HG03354 (cell line): ENCODE data around the gene SLC26A11.
"Not testable (repeated sequence)": the region's sequence is repeated elsewhere in the genome, so short reads cannot be mapped to it uniquely, and the experiment has no call there.

Source experiments
- ATAC-seq: cut with Tn5 transposase; IDR thresholded peaks from one replicate; pipeline ENCODE4 v1.9.1; 2021; ENCODE audit warnings: mild to moderate bottlenecking; ENCODE audit not compliant: unreplicated experiment, poor library complexity, severe bottlenecking

Gene SLC26A11

DNA sequence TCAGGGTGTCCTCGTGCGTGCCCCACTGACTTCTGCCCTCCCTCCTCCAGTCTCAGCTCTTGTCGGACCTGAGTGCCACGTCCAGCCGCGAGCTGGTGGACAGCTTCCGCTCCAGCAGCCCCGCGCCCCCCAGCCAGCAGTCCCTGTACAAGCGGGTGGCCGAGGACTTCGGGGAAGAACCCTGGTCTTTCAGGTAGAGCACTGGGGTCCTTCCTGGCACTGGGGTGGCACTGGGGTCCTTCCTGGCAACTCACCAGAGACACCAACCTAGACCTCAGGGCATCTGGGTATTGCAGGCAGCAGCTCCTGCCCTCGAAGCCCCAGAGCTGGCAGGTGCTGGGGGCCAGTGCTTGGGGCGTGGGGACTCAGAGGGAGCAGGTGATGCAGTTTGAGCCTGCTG lies 25.1 kb upstream of the SLC26A11 start:
- no peak for ATAC-seq

DNA sequence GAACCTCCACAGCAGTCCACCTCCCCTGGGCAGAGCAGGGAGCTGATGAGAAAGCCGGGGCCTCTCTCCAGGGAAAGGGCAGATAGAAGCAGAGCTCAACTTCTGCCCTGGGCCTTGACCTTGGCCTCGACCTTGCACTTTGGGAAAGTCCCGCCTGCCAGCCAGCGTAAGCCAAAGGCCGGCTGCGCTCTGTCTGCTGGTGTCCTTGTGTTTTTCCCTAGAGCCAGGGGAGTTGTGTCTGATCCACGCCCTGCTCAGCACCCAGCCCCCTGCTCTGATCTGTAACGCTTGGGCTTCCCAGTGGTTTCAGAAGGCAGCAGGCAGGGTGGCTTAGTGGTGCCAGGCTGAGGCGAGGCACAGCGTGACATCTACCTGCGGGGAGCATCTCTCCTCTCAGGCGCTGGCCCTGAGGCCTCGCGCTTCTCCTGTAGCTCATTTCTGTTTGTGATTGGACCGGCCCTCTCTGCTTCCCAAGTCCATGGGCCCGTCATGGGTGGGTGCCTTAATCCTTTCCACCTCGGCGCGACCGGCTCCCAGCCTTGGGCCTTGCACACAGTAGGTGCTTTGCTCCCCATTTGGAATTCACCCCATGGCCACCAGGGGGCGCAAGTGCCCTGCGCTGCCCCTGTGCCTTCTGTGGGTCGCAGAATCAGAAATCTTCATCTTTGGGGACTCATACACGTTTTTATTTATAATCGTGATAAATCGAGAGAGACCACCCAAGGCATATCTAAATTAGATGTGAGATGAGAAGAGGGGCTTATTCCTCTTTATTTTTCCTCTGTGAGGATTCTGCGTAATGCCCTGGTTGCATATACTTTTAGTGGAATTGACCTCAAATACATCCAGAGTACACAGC lies 24.3 kb upstream of the SLC26A11 start:
- no peak for ATAC-seq

DNA sequence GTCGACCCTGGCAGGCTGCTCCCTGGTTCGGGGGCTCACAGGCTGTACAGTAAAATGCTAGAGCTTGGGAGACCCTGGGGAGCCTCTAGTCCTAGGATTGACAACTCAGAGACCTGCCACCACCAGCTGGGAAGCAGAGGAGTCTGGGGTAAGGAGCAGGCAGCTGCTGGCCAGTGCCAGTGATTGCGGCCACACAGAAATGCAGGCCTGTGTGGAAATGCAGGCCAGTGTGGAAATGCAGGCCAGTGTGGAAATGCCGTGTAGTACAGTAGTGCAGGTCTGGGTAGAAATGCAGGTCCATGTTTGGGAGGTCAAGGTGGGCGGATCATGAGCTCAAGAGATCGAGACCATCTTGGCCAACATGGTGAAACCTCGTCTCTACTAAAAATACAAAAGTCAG lies 23.6 kb upstream of the SLC26A11 start:
- ATAC-seq = no peak

DNA sequence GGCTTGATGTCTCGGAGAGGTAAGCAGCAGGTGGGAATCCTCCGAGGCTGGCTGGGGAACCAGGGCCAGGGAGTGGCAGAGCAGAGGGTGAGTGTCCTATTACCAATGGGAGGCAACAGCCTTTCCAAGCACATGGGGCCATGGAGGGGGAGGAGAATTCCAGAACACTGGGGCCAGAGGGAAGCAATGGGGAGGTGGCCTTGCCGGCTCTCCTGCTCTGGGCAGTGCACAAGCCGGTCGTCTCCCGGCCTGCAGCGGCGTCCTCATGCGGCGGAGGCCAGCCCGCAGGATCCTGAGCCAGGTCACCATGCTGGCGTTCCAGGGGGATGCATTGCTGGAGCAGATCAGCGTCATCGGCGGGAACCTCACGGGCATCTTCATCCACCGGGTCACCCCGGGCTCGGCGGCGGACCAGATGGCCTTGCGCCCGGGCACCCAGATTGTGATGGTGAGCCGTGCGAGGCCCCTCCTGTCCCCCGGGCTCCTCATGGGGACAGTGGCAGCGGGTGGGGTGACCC lies 22.0 kb upstream of the SLC26A11 start:
- ATAC-seq = no peak

DNA sequence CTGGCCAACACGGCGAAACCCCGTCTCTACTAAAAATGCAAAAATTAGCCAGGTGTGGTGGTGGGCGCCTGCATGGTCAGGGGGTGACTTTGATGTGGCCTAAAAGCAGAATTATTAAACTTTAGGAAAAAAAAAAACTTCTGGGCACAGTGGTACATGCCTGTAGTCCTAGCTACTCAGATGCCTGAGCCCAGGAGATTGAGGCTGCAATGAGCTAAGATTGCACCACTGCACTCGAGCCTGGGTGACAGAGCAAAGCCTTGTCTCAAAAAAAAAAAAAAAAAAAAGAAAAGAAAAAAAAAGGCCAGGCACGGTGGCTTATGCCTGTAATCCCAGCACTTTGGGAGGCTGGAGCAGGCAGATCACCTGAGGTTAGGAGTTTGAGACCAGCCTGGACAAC lies 20.9 kb upstream of the SLC26A11 start:
- ATAC-seq = not testable (repeated sequence)

DNA sequence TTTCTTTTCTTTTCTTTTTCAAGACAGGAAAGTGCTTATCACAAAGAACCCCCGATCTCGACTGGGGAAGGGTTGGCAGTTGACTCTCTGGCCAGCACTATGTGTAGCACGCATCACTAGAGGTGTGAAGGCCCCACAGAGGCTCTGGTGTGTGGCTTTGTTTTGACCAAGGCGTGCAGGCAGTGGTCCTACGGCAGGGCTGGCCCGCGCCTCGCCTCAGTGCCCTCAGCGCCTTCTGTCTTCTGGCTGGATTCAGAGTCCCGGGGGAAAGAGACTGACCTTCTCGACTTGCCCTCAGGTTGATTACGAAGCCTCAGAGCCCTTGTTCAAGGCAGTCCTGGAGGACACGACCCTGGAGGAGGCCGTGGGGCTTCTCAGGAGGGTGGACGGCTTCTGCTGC lies 18.8 kb upstream of the SLC26A11 start:
- ATAC-seq = no peak

DNA sequence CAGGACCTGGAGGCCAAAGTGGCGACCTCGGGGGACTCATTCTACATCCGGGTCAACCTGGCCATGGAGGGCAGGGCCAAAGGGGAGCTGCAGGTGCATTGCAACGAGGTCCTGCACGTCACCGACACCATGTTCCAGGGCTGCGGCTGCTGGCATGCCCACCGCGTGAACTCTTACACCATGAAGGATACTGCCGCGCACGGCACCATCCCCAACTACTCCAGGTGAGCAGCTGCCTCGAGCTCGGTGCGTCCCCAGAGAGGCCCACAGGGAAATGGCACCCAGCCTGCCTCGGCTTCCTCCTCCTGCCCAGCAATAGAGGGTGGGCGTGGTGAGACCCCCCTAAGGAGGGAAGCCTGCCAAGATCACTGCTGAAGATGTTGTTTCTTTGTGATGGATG lies 18.0 kb upstream of the SLC26A11 start:
- no peak for ATAC-seq

DNA sequence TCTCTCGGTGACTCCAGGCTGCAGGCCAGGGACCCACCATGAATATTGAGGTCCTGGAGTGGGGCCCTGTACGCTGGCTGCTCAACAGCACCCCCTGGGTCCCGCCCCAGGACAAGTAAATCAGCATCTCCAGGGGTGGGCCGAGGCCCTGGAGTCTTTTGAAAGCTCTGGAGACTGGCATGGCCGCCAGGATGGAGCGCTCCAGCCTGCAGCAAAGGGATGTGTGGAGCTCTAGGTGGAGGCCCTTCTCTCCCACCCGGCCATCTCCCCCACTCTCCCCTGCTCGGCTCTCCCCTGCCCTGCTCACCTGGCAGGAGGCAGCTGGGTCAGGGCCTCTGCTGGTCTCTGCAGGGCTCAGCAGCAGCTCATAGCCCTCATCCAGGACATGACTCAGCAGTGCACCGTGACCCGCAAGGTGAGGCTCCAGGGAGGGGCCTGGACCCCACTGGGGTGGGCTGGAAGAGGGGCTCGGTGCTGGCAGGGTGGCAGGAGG lies 16.7 kb upstream of the SLC26A11 start:
- ATAC-seq = no peak

DNA sequence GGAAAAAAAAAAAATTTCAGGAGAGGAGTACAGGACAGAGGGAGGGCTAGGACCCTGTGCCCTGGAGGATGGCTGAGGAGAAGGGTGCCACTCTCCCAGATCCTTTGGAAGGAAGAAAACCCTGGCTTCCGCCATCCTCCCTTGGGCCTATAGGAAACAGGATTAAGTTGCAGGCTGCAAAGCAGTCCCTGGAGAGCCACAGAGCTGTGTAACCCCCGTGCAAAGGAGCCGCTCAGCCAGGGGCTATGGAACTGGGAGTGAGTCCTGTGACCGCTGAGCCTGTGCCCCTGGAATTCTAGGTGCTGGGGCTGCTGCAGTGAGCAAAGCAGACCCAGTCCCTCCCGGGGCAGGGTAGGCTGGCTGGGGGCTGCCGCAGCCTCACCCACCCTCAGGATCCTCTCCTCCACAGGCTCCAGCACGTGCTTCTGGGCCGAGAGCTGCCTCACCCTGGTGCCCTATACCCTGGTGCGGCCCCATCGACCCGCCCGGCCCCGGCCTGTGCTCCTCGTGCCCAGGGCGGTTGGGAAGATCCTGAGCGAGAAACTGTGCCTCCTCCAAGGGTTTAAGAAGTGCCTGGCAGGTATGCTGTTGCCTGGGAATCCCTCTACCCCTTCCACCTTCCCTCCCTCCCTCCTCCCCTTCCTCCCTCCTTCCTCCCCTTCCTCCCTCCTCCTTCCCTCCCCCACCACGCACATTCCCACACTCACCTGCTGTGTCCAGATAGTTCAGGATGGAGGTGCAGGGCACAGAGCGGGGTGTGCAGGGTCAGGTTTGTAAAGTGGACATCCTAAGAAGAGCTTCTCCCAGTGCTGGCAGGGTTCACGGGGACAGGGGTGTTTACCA lies 15.4 kb upstream of the SLC26A11 start:
- no peak for ATAC-seq

DNA sequence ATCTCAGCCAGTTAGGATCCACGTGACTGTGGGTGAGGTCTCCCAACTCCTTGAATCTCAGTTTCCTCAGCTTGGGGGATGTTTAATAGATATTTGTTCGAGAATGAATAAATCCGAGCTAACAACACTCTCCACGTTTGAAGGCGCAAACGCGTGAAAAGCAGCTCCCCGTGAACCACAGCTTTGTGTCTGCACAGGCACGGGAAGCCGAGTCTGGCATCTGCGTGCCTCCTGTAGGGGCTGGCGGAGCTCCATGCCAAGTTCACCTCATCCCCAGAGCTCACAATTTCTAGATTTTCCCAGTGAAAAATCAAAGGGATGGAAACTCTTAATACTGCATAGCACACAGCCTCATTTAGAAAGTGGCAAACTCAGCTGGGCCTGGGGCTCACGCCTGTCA lies 14.4 kb upstream of the SLC26A11 start:
- ATAC-seq = no peak

DNA sequence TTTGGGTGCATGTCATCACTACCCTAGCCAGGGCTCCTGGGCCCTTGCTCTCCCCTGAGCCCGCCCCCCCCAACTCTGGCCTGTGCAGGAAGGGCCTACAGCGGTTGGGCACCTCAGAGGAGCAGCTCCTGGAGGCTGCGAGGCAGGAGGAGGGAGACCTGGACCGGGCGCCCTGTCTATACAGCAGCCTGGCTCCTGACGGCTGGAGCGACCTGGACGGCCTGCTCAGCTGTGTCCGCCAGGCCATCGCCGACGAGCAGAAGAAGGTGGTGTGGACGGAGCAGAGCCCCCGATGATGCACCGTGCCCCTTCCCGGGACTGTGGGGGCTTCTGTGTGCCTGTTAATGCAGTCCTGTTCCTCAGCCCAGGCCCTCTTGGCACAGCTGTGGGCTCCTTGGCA lies 12.2 kb upstream of the SLC26A11 start:
- no peak for ATAC-seq

DNA sequence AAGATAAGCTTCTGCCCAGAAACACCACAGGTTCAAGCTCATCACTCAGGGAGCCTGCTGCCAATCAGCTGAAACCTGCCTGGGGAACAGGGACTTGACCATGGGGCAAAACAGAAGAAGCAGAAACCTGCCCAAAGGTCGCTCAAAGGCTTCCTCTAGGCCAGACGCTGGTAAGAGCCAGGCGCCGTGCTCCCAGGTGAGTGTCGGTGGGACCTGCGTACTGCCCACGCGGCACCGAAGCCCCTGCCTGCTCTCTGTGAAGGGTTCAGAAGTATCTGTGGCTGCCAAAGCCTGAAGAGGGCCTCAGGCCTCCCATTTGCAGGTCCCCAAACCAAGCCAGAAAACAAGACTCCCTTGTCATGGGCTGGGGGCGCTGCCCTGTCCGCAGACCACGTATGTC lies 10.5 kb upstream of the SLC26A11 start:
- no peak for ATAC-seq

DNA sequence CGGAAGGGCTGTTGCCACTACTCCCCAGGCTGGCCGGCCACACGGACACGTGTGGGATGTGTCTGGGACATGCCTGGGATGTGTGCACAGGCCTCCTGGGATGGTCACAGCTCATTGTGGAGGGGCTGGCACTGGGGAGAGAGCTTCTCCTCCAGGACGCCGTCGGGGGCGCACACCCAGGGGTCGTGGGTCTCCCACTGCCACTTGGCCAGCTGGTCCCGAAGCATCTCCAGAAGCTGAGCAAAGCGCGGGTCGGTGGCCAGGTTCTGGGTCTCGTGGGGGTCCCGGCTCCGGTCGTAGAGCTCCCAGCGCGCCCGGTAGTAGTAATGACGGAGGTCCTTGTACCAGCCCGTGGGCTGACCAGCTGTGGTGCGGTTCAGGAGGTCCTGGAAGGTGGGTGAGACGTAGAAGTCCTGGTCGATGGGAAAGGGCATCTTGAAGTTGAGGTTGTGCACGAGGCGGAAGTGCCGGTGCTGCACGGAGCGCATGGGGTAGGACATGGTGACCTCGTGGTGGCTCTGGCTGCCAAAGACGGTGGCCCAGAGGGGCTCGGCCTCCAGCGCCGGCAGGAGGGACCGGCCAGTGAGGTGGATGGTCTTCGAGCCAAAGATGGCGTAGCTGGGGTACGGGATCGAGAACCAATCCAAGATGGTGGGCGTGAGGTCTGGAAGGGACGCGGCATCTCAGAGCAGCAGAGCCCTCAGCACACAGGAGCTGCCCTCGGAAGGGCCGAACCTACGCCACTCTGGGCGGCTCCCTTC lies 9.7 kb upstream of the SLC26A11 start:
- ATAC-seq = no peak

DNA sequence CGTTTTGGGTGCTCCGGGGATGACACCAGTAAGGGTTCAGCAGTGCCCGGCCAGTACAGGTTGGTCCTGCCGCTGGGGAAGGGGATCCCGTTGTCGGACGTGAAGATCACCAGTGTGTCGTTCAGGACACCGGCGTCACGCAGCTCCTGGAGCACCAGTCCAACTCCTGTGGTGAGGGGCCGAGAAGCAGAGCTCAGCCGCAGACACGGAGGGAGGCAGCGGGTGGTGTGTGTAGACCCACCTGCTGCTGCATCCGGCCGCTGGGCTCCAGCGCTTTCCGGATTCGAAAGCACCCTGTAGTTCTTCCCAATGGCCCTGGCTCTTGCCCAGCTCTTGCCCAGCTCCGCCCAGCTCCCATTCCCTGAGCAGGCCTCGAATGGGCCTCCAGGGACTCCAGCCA lies 8.1 kb upstream of the SLC26A11 start:
- no peak for ATAC-seq

DNA sequence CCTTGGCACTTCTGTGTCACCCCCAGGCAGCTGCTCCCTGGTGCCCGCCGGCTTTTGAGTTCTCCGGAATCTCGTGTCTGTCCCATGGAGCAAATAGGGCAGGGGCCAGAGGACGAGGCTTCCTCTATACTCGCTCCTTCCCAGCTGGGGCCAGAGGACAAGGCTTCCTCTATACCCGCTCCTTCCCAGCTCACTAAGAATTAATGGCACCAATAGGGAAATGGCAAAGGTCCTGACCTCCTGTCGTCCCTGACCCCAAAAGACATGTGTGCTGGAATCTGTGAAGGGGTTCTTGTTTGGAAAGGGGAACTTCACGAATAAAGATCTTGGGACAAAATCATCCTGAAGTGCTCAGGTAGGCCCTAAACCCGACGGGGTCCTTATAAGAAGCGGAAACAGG lies 7.7 kb upstream of the SLC26A11 start:
- no peak for ATAC-seq

DNA sequence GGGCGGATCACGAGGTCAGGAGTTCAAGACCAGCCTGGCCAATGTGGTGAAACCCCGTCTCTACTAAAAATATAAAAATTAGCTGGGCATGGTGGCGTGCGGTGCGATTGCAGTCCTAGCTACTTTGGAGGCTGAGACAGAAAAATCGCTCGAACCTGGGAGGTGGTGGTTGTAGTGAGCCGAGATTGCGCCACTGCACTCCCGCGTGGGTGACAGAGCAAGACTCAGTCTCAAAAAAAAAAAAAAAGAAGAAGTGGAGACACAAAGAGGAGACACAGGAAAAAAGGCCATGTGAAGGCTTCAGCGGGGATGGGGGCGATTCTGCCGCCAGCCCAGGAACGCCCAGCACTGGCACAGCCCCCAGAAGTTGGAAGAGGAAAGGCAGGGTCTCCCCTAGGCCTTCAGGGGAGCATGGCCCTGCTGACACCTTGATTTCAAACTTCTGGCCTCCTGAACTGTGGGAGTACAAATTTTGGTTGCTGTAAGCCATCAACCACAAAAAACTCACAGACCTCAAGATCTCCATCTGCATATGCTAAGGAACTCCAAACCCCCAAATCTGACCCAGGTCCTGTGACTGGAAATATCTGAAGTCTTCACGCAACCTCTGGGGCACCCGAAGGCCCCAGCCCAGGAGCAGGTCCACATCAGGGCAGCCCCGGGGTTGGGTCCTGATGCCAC lies 7.1 kb upstream of the SLC26A11 start:
- no peak for ATAC-seq

DNA sequence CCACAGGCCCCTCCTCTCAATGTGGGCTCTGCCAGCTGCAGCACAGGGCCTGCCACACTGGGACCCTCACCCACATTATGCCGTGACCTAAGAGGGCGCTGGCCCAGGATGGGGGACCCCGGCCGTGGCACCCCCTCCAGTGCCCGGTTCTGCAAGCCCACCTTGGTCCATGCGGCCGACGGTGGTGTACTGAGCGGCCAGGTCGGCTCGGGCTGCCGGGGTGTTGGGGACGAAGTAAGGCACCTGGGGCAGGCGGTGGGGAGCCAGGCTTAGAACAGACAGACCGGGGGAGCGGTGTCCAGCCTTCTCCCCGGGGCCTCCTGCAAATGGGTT lies 6.6 kb upstream of the SLC26A11 start:
- no peak for ATAC-seq

DNA sequence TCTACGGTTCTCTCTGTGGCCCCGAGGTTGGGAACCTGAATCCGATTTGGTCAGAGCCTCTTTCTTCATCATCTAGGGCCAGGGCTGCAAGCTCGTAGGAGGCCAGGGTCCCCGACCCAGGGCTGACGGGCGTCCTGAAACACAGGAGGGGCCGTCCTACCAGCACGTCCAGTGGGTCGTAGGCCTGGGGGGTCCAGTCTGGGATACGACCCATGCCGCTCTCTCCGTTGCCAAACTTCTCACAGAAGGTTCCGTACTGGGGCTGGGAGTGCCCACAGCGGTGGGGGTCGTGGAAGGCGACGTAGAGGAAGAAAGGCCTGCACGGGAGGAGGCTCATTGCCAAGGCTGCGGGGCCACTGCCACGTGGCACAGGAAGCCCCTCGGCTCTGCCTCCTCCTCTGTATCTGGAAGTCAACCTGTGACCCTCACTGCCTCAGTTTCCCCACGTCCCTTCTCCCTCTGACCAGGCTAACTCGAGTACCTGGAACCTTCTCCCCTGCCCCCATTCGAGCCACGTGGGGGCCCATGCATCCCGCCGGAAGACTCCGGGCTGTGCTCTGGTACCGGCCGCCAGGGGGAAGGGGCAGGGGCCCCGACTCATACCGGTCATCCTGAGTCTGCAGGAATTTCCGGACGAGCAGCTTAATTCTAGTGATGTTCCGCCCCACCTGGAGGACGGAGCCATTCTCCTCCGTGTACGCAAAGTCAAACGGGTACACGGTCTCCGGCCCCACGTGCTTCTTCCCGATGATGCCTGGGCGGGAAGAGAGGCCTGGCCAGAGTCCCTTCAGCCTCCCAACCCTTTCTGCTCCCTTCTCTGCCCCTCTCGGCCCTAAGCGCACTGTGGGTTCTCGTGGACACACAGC lies 6.0 kb upstream of the SLC26A11 start:
- no peak for ATAC-seq

DNA sequence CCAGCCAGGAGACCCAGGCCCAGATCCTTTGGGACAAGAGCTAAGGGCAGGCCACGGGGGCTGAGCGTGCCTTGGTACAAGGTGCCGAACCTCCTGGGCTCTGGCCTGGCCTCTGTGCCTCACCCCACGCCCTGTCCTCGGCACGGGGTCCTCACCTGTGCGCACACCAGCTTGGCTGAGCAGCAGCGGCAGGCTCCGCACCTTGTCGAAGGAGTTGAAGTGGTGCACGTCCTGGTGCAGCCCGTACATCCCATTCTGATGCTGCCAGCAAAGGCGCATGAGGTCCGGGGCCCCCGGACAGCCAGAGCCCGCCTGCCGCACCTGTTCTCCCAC lies 5.4 kb upstream of the SLC26A11 start:
- ATAC-seq = no peak
